HEK293T (cell line): ENCODE results near the gene NOSTRIN.

Source experiments
- CTCF ChIA-PET: fragments of 350-600 bp; formaldehyde crosslinking; extraction: SDS; loops from one replicate; lab custom pipeline; 2021; ENCODE audit warnings: antibody characterized with exemption, inconsistent platforms; lab: Yijun Ruan, JAX
- POLR2A ChIA-PET: fragments of 350-600 bp; formaldehyde crosslinking; extraction: SDS; loops from one replicate; lab custom pipeline; 2020; ENCODE audit warnings: antibody characterized with exemption, inconsistent platforms; lab: Yijun Ruan, JAX
- DNase-seq: peaks from one replicate; pipeline ENCODE4 v3.0.0; 2012; ENCODE audit warnings: mixed read lengths; ENCODE audit errors: extremely low spot score
- ARNT ChIP-seq: fragments of 450-650 bp; IDR thresholded peaks from 2 replicates; pipeline ENCODE4 v1.6.1; 2017; ENCODE audit warnings: mild to moderate bottlenecking
- BHLHE40 ChIP-seq: fragments of 450-650 bp; IDR thresholded peaks from 2 replicates; pipeline ENCODE4 v1.6.1; 2016; ENCODE audit warnings: mild to moderate bottlenecking, moderate library complexity, borderline replicate concordance
- CTBP1 ChIP-seq: fragments of 450-650 bp; IDR thresholded peaks from 2 replicates; pipeline ENCODE4 v1.6.1; 2016; ENCODE audit warnings: borderline replicate concordance
- ELF4 ChIP-seq: fragments of 450-650 bp; IDR thresholded peaks from 2 replicates; pipeline ENCODE4 v1.6.1; 2017; ENCODE audit warnings: antibody characterized with exemption
- FOXA1 ChIP-seq: fragments of 450-650 bp; IDR thresholded peaks from 2 replicates; pipeline ENCODE4 v1.6.1; 2016; ENCODE audit warnings: mild to moderate bottlenecking
- FOXK2 ChIP-seq: fragments of 450-650 bp; IDR thresholded peaks from 2 replicates; pipeline ENCODE4 v1.6.1; 2016; ENCODE audit warnings: mild to moderate bottlenecking
- FOXM1 ChIP-seq: fragments of 450-650 bp; IDR thresholded peaks from 2 replicates; pipeline ENCODE4 v1.6.1; 2017; ENCODE audit warnings: mild to moderate bottlenecking, borderline replicate concordance
- HDGF ChIP-seq: fragments of 450-650 bp; IDR thresholded peaks from 2 replicates; pipeline ENCODE4 v1.6.1; 2017; ENCODE audit warnings: antibody characterized with exemption, borderline replicate concordance
- L3MBTL2 ChIP-seq: fragments of 450-650 bp; conservative IDR thresholded peaks from 2 replicates; pipeline ENCODE4 v1.6.1; 2016; ENCODE audit warnings: mild to moderate bottlenecking
- LEF1 ChIP-seq: fragments of 450-650 bp; IDR thresholded peaks from 2 replicates; pipeline ENCODE4 v1.6.1; 2017; ENCODE audit warnings: mild to moderate bottlenecking, borderline replicate concordance
- NFRKB ChIP-seq: fragments of 450-650 bp; IDR thresholded peaks from 2 replicates; pipeline ENCODE4 v1.6.1; 2016; ENCODE audit warnings: mild to moderate bottlenecking, moderate library complexity
- SP1 ChIP-seq: fragments of 450-650 bp; IDR thresholded peaks from 2 replicates; pipeline ENCODE4 v1.6.1; 2017
- SUZ12 ChIP-seq: fragments of 450-650 bp; IDR thresholded peaks from 2 replicates; pipeline ENCODE4 v1.6.1; 2016; ENCODE audit warnings: mild to moderate bottlenecking
- TARDBP ChIP-seq: fragments of 450-650 bp; IDR thresholded peaks from 2 replicates; pipeline ENCODE4 v1.6.1; 2016
- ZNF384 ChIP-seq: fragments of 450-650 bp; IDR thresholded peaks from 2 replicates; pipeline ENCODE4 v1.6.1; 2016
- TF ChIP-seq, protein P1 (sequence below): fragments of 450-650 bp; IDR thresholded peaks from 2 replicates; pipeline ENCODE4 v1.6.1; 2016

The NOSTRIN gene

DNA sequence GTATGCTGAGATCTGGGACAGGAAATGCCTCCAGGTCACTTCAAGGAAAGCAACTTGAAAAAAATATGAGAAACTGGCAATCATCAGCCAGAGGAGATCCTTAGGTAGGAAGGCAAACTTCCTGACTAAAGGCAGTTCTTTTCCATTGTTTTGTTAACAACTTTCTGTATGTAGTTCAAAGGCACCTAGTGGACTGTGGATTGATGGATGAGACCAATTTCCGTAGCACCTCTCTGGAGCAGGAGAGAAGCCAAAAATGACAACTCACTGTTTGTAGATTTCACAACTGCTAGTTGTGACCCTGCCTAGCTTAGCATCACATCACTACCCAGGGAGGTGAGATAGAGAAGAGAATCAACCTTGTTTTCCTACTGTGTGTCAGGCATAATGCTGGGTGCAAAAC lies 21.8 kb upstream of the NOSTRIN start:
- POLR2A ChIA-PET, result no interaction called here
- CTCF ChIA-PET, result no interaction called here
- no peak for TF ChIP-seq FOXA1
- TF ChIP-seq FOXK2, result no peak
- no peak for TF ChIP-seq ELF4
- no peak for TF ChIP-seq TARDBP
- TF ChIP-seq ARNT, result no peak
- TF ChIP-seq FOXM1, result no peak
- no peak for TF ChIP-seq HDGF
- TF ChIP-seq BHLHE40, result no peak
- no peak for TF ChIP-seq ZNF384
- TF ChIP-seq SP1, result no peak
- TF ChIP-seq NFRKB, result no peak
- TF ChIP-seq CTBP1, result no peak
- DNase-seq, result no peak

DNA sequence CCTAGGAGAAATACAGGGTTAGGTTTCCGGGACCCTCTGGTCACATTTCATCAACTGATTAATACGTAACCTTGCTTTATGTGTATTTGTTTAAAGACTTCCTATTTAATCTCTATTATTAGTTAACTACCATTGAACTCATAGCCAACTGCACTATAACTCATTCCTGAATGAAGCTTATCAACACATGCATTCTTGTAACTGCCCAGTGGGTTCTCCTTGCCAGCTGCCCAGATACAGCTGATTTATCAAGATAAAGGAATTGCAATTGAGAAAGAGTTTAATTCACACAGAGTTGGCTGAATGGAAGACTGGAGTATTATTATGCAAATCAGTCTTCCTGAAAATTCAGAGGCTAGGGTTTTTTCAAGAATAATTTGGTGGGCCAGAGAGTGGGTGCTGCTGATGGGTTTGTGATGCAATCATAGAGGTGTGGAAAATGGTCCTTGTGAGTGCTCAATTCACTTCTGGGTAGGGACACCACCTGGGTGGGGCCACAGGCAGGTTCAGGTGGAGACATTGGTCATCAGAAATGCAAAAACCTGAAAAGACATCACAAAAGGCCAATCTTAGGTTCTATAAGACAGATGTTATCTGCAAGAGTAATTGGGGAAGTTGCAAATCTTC lies 21.1 kb upstream of the NOSTRIN start:
- TF ChIP-seq L3MBTL2 (no peak), LEF1 (no peak), ARNT (no peak), SUZ12 (no peak), NFRKB (no peak), ELF4 (no peak), HDGF (no peak), SP1 (no peak), BHLHE40 (no peak), FOXK2 (no peak), CTBP1 (no peak)
- TF ChIP-seq, protein P1, sequence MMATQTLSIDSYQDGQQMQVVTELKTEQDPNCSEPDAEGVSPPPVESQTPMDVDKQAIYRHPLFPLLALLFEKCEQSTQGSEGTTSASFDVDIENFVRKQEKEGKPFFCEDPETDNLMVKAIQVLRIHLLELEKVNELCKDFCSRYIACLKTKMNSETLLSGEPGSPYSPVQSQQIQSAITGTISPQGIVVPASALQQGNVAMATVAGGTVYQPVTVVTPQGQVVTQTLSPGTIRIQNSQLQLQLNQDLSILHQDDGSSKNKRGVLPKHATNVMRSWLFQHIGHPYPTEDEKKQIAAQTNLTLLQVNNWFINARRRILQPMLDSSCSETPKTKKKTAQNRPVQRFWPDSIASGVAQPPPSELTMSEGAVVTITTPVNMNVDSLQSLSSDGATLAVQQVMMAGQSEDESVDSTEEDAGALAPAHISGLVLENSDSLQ, result no peak
- ChIA-PET POLR2A (no interaction called here), CTCF (no interaction called here)
- no peak for DNase-seq

DNA sequence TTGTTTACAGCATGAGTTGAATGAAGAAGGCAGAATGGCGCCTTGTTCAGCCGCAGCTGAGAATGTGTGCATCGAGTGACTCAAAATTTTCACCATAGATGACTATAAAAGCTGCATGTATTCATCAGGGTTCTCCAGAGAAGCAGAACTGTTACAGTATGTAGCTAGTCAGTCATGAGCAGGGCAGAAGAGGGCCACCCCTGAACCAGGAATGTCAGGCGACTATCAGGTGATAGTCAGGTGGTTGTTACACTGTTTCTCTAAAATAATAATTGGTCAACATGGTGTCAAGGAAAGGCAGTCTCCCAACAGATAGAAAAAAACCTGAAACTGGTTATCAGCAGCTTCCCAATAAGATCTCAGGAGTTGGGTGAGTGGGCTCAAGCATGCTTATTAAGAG lies 20.2 kb upstream of the NOSTRIN start:
- ChIA-PET CTCF (no interaction called here), POLR2A (no interaction called here)
- no peak for DNase-seq
- TF ChIP-seq ELF4, result no peak
- no peak for TF ChIP-seq LEF1
- no peak for TF ChIP-seq ARNT
- TF ChIP-seq FOXK2, result no peak
- TF ChIP-seq FOXM1, result no peak
- TF ChIP-seq BHLHE40, result no peak
- TF ChIP-seq CTBP1, result no peak
- TF ChIP-seq, protein P1, result no peak
- no peak for TF ChIP-seq FOXA1
- no peak for TF ChIP-seq SUZ12
- no peak for TF ChIP-seq SP1
- no peak for TF ChIP-seq HDGF
- no peak for TF ChIP-seq L3MBTL2
- no peak for TF ChIP-seq NFRKB
- no peak for TF ChIP-seq TARDBP

DNA sequence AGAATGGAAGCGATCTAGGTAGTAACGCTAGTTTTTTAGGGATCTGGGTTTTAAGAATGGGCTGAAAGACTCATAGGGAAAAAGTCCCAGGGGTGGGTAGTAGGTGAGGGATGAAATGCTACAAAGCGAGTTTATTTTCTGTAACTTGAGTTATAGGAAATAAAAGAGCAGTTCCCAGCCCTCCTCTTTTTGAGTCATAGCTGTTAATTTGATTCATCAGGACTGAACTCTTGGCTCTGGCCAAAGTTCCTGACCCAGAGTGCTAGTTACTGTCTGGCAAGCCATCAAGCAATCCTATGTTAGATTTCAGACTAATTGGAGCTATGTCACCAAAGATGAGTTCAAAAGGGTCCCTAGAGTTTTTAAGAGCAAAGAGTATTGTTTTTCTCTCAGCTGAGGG lies 17.4 kb upstream of the NOSTRIN start:
- POLR2A ChIA-PET, result no interaction called here
- TF ChIP-seq ZNF384 (no peak), SUZ12 (no peak), BHLHE40 (no peak), FOXA1 (no peak), ELF4 (no peak)
- TF ChIP-seq, protein P1, result no peak
- CTCF ChIA-PET, result no interaction called here
- no peak for DNase-seq

DNA sequence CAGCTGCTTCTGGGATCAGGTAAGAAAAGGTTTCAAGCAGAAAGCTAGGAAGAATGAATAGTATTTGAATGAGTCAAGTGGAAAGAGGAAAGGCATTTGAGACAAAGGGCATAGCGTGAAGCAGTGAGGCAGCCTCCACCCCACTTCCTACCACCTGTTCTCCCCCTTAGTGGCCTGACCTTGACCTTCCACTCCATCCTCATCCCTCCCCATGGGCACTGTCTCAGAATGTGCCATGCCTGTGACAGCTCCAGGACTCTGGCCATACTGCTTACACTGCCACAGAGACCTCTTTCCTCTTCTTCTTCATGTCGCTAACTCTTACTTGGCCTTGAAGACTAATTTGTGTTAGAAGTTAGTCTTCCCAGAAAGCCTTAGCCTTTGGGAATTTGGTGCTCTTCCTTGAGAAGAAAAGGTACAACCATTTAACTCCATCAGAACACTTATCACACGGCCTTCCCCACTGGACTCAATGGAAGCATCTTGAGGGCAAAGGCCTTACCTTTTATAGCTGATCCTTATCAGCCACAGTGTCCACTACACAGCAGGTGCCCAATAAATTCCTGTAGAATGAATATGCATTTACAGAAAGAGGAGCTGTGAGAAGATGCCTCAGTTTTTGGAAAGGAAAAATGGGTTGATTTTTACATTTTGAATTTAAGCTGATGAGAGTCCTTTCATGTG lies 15.2 kb upstream of the NOSTRIN start:
- ChIA-PET POLR2A (no interaction called here), CTCF (no interaction called here)
- TF ChIP-seq FOXA1, result no peak
- no peak for TF ChIP-seq ZNF384
- TF ChIP-seq, protein P1, result no peak
- no peak for TF ChIP-seq L3MBTL2
- TF ChIP-seq ELF4, result no peak
- no peak for TF ChIP-seq NFRKB
- TF ChIP-seq CTBP1, result no peak
- no peak for TF ChIP-seq TARDBP
- TF ChIP-seq FOXK2, result no peak
- DNase-seq, result no peak
